Psoas muscle (tissue), 8 donors: ENCODE measurements around the gene CHMP4A. TPM values are rescaled to one million over a fixed set of nuclear protein-coding genes. Genes with fewer than 3 reads are reported as not detected.
A peak's percentile ranks its signal among the peaks of the same experiment; 100 is the strongest.
"Not testable (repeated sequence)": the region's sequence is repeated elsewhere in the genome, so short reads cannot be mapped to it uniquely, and the experiment has no call there.

ENCODE experiments used
- ATAC-seq, 4 donors: fragments of 200-7000 bp; cut with Tn5 transposase; one replicate each; pipeline ENCODE4 v1.9.1; 2020; ENCODE audit warnings: moderate library complexity in 3 of 4, mild to moderate bottlenecking in 2 of 4
- DNase-seq, 2 donors: peaks; one replicate each; pipeline ENCODE4 v3.0.0-alpha.2; 2020
- H3K27ac ChIP-seq: fragments of 200-600 bp; one replicate; pipeline ENCODE4 v1.8.0; 2022
- H3K27me3 ChIP-seq, 3 donors: fragments of 200-600 bp in 1 of 3; one replicate each; pipeline versions ENCODE4 v1.6.1 to v1.8.0; 2013 to 2022; ENCODE audit warnings: low read length in 2 of 3, mild to moderate bottlenecking in 2 of 3, moderate library complexity in 1 of 3; ENCODE audit not compliant: insufficient read depth in 3 of 3
- H3K36me3 ChIP-seq, 2 donors: fragments of 200-600 bp in 1 of 2; one replicate each; pipeline versions ENCODE4 v1.6.1 to v1.8.0; 2013 to 2022; ENCODE audit warnings: low read depth in 1 of 2, mild to moderate bottlenecking in 1 of 2, moderate library complexity in 1 of 2; ENCODE audit not compliant: insufficient read depth in 1 of 2
- H3K4me1 ChIP-seq: fragments of 200-600 bp; one replicate; pipeline ENCODE4 v1.8.0; 2022
- H3K4me3 ChIP-seq: fragments of 200-600 bp; one replicate; pipeline ENCODE4 v1.8.0; 2022; ENCODE audit warnings: mild to moderate bottlenecking
- H3K9me3 ChIP-seq: fragments of 200-600 bp; one replicate; pipeline ENCODE4 v1.8.0; 2022
- WGBS, 3 donors: extraction: QIAGEN DNeasy Blood & Tissue Kit; methylation state at CpG; one replicate each; pipeline versions ENCODE4 v1.1.6 to v1.1.7; 2013; 5-methylcytosine and 5-hydroxymethylcytosine counted together
- intact Hi-C, 2 donors: fragments of 100-400 bp; cut with DNase I; formaldehyde crosslinking; loops; one replicate each; pipeline versions ENCODE4 v1.11.0 to v1.14.2; 2022
- polyA plus RNA-seq, 3 donors: library from polyadenylated mRNA; stranded (reverse); fragments of 200-250 nt; gene quantifications; one replicate each; pipeline ENCODE4 v1.2.3, GENCODE V29; 2013
- total RNA-seq, 4 donors: library from RNA; stranded (reverse); fragmentation: NEBNext Ultra II Directional in 2 of 4; extraction: Animal tissue kit (Norgen Biotek cat#: 25700) in 2 of 4; gene quantifications; one replicate each; pipeline versions ENCODE4 v1.2.1 to v1.2.4, GENCODE V29; 2021 to 2023
- TF ChIP-seq, protein P1 (sequence below): fragments of 200-600 bp; IDR thresholded peaks from one replicate; pipeline ENCODE4 v1.8.0; 2022; ENCODE audit warnings: antibody characterized with exemption
- donor health status: healthy with polysubstance abuse.
- donor health status: DM: no; HTN: no; CAD: no; lungs with moderate emphysema.
- donor health status: Bipolar disorder and iron deficiency.
- donor health status: healthy.
- donor health status: DM: yes; HTN: yes; CAD: no.
- donor health status: DM: no; HTN: no; CAD: no.
- donor health status: DM: no; HTN: no; CAD: no.
- donor health status: DM: yes; HTN: yes; CAD: no.

CHMP4A gene
- total and polyA plus RNA-seq, 7 donors = 12.3 to 42.1 (median 18.2) TPM

DNA sequence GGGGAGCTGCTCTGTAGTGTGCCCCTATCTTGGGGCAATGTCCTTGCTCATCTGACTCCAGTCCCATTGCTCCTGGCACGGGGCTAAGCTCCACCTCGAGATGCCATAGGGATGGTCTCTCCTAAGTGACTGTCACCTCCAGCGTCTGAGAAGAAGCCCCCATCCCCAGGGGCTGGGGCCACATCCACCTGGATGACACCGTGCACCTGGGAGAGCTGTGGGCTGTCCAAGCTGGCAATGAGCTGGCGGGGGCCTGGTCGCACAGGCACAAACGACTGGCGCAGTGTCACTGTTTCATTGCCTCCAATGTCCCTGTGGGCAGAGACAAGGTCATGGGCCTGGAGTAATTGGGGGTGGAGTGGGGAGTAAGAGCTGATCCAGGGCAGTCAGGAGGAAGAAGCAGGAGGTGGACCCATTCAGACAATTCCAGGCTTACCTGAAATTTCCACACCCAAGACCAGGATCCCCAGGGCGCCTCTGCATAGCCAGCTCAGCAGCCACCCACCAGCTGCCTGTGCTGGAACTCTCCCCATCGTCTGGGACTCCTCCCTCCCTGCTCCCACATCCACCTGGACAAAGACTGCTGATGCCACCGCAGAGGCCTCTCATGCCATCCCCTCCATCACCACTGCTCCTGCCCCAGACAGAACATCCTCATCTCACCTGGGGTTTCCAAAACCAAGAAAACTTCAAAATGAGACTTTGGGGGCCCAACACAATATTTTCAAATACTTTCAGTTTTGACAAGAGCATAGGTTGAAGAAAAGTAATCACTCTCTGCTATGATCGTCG, 36.1 kb upstream of the CHMP4A start:
- intact Hi-C loops = loop anchor here in 1 of 2 donors (10.0 kb wide), 1 partner anchor 185 kb away; no protein-coding TSS in a partner anchor
- Histone ChIP-seq H3K4me3 (no peak overlapping the region), H3K9me3 (no peaks in the 10 kb centered on the region), H3K4me1 (no peaks in the 10 kb centered on the region), H3K27me3 (no peaks in the 10 kb centered on the region), H3K36me3 (no peaks in the 10 kb centered on the region), H3K27ac (no peak overlapping the region)
- DNase-seq (no peak), ATAC-seq (no peak)
- 72 to 77% (median 72%) methylated on average over 13 of the region's 13 CpGs for WGBS, 3 donors
- TF ChIP-seq, protein P1, sequence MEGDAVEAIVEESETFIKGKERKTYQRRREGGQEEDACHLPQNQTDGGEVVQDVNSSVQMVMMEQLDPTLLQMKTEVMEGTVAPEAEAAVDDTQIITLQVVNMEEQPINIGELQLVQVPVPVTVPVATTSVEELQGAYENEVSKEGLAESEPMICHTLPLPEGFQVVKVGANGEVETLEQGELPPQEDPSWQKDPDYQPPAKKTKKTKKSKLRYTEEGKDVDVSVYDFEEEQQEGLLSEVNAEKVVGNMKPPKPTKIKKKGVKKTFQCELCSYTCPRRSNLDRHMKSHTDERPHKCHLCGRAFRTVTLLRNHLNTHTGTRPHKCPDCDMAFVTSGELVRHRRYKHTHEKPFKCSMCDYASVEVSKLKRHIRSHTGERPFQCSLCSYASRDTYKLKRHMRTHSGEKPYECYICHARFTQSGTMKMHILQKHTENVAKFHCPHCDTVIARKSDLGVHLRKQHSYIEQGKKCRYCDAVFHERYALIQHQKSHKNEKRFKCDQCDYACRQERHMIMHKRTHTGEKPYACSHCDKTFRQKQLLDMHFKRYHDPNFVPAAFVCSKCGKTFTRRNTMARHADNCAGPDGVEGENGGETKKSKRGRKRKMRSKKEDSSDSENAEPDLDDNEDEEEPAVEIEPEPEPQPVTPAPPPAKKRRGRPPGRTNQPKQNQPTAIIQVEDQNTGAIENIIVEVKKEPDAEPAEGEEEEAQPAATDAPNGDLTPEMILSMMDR = no peak

- Histone ChIP-seq H3K4me3 (no peak overlapping the region), H3K27ac (no peak overlapping the region), H3K36me3 (no peaks in the 10 kb centered on the region), H3K4me1 (peaks cover 3% of the 10 kb centered on the region), H3K27me3 (no peaks in the 10 kb centered on the region), H3K9me3 (no peaks in the 10 kb centered on the region)
- TF ChIP-seq, protein P1 = no peak
- intact Hi-C loops = loop anchor here in 1 of 2 donors (10.0 kb wide), 1 partner anchor 187 kb away; no protein-coding TSS in a partner anchor
- 69 to 79% (median 73%) methylated on average over 7 of the region's 7 CpGs for WGBS, 3 donors
- DNase-seq = no peak
- ATAC-seq = no peak
Observed at GRCh38 chr14:24247422-24247821, 34.1 kb upstream of the CHMP4A start.

GRCh38 chr14:24246765-24247212, 33.5 kb upstream of the CHMP4A start:
- Histone ChIP-seq H3K36me3 (no peaks in the 10 kb centered on the region), H3K27me3 (no peaks in the 10 kb centered on the region), H3K4me3 (no peak overlapping the region), H3K27ac (no peak overlapping the region), H3K9me3 (no peaks in the 10 kb centered on the region), H3K4me1 (peaks cover 3% of the 10 kb centered on the region)
- ATAC-seq (no peak), DNase-seq (no peak)
- TF ChIP-seq, protein P1 = no peak
- intact Hi-C loops = loop anchor here in 1 of 2 donors (10.0 kb wide), 1 partner anchor 188 kb away; no protein-coding TSS in a partner anchor
- 74 to 90% (median 83%) methylated on average over 3 of the region's 3 CpGs for WGBS, 3 donors

GRCh38 chr14:24245350-24245749, 32.1 kb upstream of the CHMP4A start:
- H3K9me3 ChIP-seq, H3K27ac ChIP-seq, H3K4me3 ChIP-seq, DNase-seq, H3K27me3 ChIP-seq, ATAC-seq: not testable (repeated sequence)
- 85 to 92% (median 91%) methylated on average over 11 of the region's 11 CpGs for WGBS, 3 donors
- Histone ChIP-seq H3K36me3 (peaks cover 6 to 12% of the 10 kb centered on the region in 2 donors), H3K4me1 (peaks cover 16% of the 10 kb centered on the region)
- intact Hi-C loops = loop anchor here in 1 of 2 donors (2.0 to 10.0 kb wide), 2 partner anchors 53 to 189 kb away; partner anchors contain the start of genes DHRS1 and NOP9

DNA sequence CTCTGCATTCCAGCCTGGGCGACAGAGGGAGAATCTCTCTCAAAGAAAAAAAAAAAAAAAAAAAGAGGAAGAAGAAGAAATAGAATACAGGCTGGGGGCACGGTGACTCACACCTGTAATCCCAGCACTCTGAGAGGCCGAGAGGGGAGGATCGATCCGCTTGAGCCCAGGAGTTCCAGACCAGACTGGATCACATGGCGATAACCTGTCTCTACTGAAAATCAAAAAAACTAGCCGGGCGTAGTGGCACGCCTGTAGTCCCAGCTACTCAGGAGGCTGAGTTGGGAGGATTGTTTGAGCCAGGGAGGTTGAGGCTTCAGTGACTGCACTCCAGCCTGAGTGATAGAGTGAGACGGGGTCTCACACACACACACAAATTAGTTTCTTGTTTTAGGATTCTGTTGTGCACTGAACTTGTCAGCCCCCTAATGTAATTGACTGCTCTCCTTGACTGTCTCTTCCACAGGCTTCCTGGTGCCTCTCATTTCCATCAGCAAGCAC, 30.1 kb upstream of the CHMP4A start:
- H3K27me3 ChIP-seq = no peaks in the 10 kb centered on the region
- WGBS, 3 donors = 57 to 66% (median 60%) methylated on average over 10 of the region's 10 CpGs
- peak overlapping the region; percentile 71 for H3K4me3 ChIP-seq
- peak overlapping the region; percentile 92 for H3K27ac ChIP-seq
- intact Hi-C loops = loop anchor here (1.0 to 10.0 kb wide), 4 partner anchors 27 to 194 kb away; partner anchors contain the start of gene RABGGTA (in 1 of the 2)
- peaks cover 13 to 32% of the 10 kb centered on the region in 2 donors for H3K36me3 ChIP-seq
- H3K4me1 ChIP-seq = peaks cover 32% of the 10 kb centered on the region
- no peaks in the 10 kb centered on the region for H3K9me3 ChIP-seq
- peak in 1 of 4 donors; percentile 0 for ATAC-seq
- TF ChIP-seq, protein P1 = no peak
- DNase-seq = peak in 1 of 2 donors; percentile 64
